GM18858 (cell line): ENCODE measurements around the gene MEGF11.

ENCODE experiments used
- ATAC-seq: cut with Tn5 transposase; IDR thresholded peaks from one replicate; pipeline ENCODE4 v1.9.1; 2021; ENCODE audit not compliant: unreplicated experiment

MEGF11 gene

GRCh38 chr15:66147440-66147839, 106.1 kb downstream of the MEGF11 start:
- ATAC-seq: no peak

- ATAC-seq: no peak
Measured at GRCh38 chr15:66145726-66146182, 107.8 kb downstream of the MEGF11 start.

- no peak for ATAC-seq
Measured at GRCh38 chr15:66144978-66145725, 108.4 kb downstream of the MEGF11 start.

GRCh38 chr15:66142285-66142684, 111.3 kb downstream of the MEGF11 start:
- ATAC-seq: no peak

GRCh38 chr15:66139591-66140207, 113.9 kb downstream of the MEGF11 start:
- no peak for ATAC-seq

GRCh38 chr15:66138892-66139590, 114.5 kb downstream of the MEGF11 start:
- ATAC-seq: no peak

GRCh38 chr15:66138096-66138783, 115.3 kb downstream of the MEGF11 start:
- ATAC-seq: no peak

GRCh38 chr15:66136948-66137347, 116.6 kb downstream of the MEGF11 start:
- ATAC-seq: no peak

- no peak for ATAC-seq
Measured at GRCh38 chr15:66135664-66136063, 117.9 kb downstream of the MEGF11 start.

GRCh38 chr15:66134284-66134683, 119.3 kb downstream of the MEGF11 start:
- no peak for ATAC-seq

- ATAC-seq: no peak
Measured at GRCh38 chr15:66133247-66133885, 120.2 kb downstream of the MEGF11 start.

- no peak for ATAC-seq
Measured at GRCh38 chr15:66132251-66132816, 121.2 kb downstream of the MEGF11 start.

GRCh38 chr15:66131831-66132230, 121.7 kb downstream of the MEGF11 start:
- no peak for ATAC-seq

- no peak for ATAC-seq
Measured at GRCh38 chr15:66131200-66131599, 122.3 kb downstream of the MEGF11 start.

GRCh38 chr15:66130496-66131034, 123.0 kb downstream of the MEGF11 start:
- no peak for ATAC-seq

- ATAC-seq: no peak
Measured at GRCh38 chr15:66129586-66129985, 124.0 kb downstream of the MEGF11 start.

- no peak for ATAC-seq
Measured at GRCh38 chr15:66128116-66128680, 125.4 kb downstream of the MEGF11 start.

GRCh38 chr15:66126456-66126855, 127.1 kb downstream of the MEGF11 start:
- ATAC-seq: no peak

GRCh38 chr15:66126031-66126441, 127.5 kb downstream of the MEGF11 start:
- ATAC-seq: no peak

- ATAC-seq: no peak
Measured at GRCh38 chr15:66124651-66125050, 128.9 kb downstream of the MEGF11 start.
